HG03571 (cell line): ENCODE measurements around the gene UBC.
"Not testable (repeated sequence)": the region's sequence is repeated elsewhere in the genome, so short reads cannot be mapped to it uniquely, and the experiment has no call there.

Experiments
- ATAC-seq: cut with Tn5 transposase; IDR thresholded peaks from one replicate; pipeline ENCODE4 v1.9.1; 2021; ENCODE audit not compliant: unreplicated experiment

The UBC gene

DNA sequence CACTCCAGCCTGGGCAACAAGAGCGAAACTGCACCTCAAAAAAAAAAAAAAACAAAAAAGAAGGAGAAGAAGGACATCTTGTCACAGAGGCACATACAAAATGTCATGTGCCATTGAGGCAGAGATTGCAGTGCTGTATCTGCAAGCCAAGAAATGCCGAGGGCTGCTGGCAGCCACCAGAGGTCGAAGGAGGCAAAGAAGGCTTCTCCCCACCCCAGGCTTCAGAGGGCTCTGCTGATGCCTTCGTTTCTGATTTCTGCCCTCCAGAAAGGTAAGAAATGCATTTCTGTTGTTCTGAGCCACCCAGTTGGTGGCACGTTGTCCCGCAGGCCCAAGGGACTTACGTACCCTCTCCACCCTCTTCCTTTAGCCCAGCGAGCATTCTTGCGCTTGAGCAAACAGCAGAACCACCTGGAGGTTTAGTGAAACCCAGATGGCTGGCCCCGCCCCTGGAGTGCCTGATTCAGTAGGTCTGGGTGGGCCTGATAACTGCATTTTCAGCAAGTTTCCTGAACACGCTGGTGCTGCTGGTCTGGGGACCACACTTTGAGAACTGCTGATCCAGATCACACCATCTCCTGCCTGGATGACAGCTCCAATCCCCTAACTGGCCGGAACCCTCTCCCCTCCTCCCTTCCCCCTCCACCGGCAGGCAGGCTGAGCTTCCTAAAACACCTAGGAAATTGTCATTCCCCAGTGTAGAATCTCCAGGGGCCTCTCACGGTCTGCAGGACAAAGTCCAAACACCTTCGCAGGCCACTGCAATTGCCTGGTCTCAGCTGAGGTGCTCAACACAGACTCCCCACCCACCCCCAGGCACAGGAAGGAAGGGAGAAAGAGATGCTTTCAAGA is 29.6 kb downstream of the UBC start:
- peak; percentile 90 for ATAC-seq

DNA sequence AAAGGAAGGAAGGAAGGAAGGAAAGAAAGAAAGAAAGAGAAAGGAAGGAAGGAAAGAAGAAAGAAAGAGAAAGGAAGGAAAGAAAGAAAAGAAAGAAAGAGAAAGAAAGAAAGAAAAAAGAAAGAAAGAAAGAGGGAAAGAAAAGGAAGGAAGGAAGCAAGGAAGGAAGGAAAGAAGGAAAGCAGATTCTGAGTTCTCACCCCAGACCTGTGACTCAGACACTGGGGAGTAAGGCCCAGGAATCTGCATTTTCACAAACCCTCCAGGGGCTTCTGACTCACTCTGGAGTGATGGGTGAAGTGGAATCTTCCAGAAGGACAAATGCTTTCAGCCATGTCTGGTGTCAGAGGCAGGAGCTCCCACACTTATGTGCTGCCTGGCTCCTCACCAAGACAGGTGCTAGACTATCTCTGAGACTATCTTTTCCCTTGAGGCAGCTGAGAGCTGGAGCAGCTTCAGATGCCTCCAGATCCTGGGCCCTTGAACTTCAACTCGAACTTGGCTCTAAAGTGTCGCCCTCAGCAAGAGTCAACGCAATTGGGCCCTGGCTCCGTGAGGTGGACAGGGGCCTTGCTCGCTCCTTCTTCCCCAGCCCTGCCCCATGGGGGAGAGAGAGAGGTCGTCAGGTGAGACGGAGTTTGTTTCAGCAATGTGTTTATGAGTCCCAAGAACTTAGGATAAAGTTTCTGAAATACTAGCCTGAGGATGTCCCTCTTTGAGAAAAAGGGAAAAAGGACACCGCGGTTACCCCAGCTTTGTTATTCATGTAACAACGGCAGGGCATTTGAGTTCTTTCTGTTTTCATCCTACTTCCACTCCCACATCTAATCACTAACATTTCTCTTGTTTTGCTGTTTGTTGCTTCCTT is 31.0 kb downstream of the UBC start:
- no peak for ATAC-seq

GRCh38 chr12:124881123-124881522 is 33.3 kb downstream of the UBC start:
- ATAC-seq: no peak

GRCh38 chr12:124880335-124880734 is 34.1 kb downstream of the UBC start:
- not testable (repeated sequence) for ATAC-seq

GRCh38 chr12:124878795-124879516 is 35.5 kb downstream of the UBC start:
- no peak for ATAC-seq

DNA sequence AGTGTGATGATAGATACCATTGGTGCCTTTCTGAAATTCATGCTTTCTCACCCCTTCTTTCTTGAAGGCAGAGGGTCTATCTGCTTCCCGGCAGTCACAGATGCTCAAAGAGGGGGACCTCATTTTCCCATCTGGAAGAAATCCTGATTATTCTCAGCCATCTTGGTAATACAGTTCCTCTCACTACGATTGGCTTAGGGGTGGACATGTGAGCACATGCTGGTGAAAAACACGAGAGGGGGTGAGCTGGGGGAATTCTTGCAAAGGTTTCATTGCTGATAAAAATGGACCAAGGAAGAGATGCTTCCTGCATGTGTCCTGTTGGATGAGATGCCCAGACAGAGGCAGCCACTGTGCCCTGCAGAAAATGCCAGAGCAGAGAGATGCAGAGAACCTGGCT is 37.0 kb downstream of the UBC start:
- ATAC-seq: no peak

DNA sequence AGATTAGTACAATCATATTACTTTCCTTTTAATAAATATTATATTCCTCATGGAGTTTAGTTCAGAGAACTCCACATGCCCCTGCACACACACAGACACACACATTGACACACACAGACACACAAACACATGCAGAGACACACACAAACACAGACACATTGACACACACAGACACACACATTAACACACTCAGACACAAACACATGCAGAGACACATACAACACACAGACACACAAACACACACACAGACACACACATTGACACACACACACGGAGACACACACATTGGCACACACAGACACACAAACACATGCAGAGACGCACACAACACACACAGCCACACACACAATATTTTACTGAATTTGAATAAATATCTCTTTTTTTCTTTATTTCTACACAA is 38.3 kb downstream of the UBC start:
- ATAC-seq: no peak

- ATAC-seq: no peak
Observed at GRCh38 chr12:124875803-124876132, 38.7 kb downstream of the UBC start.

- ATAC-seq: no peak
Observed at GRCh38 chr12:124874988-124875802, 39.3 kb downstream of the UBC start.

DNA sequence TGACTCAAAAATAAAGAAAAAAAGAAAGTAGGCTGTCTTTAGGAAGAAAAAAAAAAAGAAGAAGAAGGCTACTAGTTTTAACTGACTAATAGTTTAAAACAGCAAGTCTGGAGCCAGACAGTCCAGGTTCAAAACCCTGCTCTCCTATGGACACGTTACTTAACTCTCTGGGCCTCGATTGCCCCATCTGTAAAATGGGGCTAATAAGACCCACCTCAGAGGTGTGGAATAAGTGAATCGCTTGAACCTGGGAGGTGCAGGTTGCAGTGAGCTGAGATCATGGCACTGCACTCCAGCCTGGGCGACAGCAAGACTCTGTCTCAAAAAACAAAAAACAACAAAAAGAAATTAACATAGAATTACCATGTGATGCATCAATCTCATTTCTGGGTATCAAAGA is 40.3 kb downstream of the UBC start:
- ATAC-seq: no peak

DNA sequence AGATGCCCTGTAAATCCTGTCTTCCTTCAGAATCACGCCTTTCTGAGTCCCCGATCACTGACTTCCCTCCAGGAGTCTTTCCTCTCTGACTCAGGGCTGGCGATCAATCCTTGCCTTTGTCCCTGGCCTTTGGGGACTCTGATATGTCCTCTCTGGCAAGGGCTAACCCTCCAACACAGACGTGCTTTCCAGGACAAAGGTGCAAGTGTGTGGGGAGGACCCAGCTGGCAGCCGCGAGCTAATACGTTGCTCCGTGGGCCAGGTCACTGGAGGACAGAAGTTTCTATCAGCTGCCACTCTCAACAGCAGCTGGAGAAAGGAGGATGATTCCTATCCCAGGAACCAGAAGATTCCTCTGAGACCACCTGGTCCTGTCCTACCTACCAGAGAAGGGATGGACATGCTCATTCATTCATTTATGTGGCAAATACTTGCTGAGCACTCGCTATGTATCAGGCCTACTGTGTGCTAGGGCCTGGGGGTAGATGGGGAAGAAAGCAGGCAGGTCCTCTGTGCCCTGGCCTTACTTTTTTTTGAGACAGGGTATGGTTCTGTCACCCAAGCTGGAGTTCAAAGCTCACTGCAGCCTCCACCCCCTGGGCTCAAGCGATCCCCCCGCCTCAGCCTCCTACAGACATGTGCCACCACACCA is 42.3 kb downstream of the UBC start:
- ATAC-seq: no peak

DNA sequence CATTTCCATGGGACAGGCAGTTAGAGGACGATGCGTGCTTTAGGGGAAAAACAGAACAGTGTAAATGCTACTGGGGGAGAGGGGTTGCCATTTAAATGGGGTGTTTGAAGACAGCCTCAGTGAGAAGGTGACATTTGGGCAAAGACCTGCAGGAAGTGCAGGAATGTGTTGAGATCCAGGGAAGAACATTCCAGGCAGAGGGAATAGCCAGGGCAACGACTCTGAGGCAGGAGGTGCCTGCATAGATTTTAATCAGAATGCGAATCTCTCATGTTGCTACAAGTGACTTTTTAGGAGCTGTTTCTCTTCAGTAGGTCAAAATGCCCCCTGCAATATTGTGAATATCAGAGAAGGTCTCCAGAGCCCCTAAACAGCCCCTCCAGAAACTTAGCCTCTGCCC is 43.2 kb downstream of the UBC start:
- ATAC-seq: no peak

DNA sequence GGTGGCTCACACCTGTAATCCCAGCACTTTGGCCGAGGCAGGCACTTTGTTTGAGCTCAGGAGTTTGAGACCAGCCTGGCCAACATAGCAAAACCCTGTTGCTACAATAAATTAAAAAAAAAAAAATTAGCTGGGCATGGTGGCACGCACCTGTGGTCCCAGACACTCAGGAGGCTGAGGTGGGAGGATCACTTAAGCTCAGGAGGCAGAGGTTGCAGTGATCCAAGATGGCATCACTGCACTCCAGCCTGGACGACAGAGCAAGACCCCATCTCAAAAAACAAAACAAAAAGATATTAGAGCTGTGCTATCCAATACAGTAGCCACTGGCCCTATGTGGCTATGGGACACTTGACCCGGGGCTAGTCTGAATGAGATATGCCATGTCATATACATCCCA is 43.9 kb downstream of the UBC start:
- no peak for ATAC-seq

GRCh38 chr12:124869059-124869665 is 45.3 kb downstream of the UBC start:
- ATAC-seq: no peak

DNA sequence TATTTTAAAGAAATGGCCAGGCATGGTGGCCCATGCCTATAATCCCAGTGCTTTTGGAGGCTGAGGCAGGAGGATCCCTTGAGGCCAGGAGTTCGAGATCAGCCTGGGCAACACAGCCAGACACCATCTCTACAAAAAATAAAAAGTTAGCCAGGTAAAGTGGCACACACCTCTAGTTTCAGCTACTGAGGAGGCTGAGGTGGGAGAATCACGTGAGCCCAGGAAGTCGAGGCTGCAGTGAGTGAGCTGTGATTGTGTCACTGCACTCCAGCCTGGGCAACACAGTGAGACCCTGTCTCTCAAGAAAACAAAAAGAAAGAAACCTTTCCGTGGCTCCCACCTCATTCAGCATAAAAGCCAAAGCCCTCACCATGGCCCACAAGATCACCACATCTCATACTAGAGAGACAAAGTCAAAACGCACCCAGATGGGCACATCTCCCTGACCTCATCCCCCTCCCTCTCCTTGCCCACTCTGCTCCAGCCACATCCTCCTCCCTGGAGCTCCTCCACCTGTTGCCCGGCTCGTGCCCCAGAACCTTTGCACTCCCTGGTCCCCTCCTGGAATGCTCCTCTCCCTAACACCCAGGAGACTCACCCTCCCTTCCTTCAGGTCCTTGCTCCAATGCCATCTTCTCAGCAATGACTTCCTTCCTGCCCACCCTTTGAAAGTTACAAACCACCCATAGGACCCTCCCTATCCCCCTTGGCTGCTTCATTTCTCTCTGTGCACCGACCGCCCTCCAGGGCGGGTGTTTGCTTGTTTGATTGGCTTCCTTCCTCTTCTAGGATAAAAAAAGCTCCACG is 46.0 kb downstream of the UBC start:
- ATAC-seq: no peak

DNA sequence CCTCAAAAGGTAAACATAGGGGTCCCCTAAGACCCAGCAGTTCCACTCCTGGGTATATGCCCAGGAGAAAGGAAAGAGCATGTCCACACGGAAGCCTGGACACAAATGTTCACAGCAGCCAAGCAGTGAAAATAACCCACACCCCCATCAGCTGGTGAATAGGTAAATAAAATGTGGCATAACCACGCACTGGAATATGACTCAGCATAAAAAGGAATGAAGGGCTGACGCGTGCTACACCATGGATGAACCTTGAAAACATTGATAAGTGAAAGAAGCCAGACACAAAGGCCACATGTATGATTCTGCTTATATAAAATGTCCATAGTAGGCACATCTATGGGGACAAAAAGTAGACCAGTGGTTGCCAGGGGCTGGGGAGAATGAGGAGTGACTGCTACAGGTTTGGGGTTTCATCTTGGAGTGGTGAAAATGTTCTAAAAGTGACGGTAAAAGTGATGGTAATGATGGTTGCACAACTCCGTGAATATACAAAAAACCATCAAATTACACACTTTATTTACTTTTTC is 47.0 kb downstream of the UBC start:
- ATAC-seq: no peak

GRCh38 chr12:124866883-124867400 is 47.5 kb downstream of the UBC start:
- no peak for ATAC-seq

DNA sequence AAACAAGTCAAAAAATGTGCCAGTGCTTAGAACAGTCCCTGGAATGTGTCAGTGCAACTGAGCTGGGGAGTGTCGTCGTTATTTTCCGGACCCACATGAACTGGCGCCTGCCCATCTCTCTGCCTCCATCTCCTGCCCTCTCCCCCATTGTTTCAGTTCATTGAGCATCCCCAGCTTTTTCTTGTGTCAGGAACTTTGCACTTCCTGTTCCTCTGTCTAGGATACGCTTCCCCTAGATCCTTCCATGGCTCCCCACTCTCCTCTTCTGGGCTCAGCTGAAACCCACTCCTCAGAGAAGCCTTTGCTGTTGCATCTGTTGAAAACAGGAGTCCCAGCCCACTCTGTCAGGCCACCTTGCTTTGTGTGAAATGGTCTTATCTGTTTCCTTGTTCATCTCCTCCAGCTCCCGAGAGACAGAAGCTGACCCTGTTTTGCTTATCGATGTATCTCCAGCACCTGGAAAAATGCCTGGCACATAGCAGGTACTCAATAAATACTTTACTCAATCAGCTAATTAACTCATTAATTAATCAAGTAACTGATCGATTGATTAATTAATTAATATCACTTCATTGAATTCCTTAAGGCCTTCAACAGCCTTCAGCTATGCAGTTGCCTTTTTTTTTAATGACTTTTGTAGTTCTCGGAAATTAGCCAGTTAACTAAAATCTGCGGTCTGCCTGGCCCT is 48.1 kb downstream of the UBC start:
- no peak for ATAC-seq
